Gastrocnemius medialis (tissue), 4 donors: ENCODE measurements around the gene ATXN2L. TPM values are rescaled to one million over a fixed set of nuclear protein-coding genes. Genes with fewer than 3 reads are reported as not detected.

ENCODE experiments used
- ATAC-seq, 2 donors: fragments of 150-250 bp; one replicate each; pipeline ENCODE4 v1.9.1; 2016
- DNase-seq, 2 donors: peaks; one replicate each; pipeline ENCODE4 v3.0.0-alpha.2; 2019
- H3K27ac ChIP-seq, 4 donors: fragments of 200-600 bp; sonication (generic); 1 replicate in 1 of 4; 2 replicates in 3 of 4; pipeline ENCODE4 v1.5.1; 2016 to 2018; ENCODE audit warnings: mild to moderate bottlenecking in 2 of 4, moderate library complexity in 1 of 4
- H3K27me3 ChIP-seq, 3 donors: fragments of 200-600 bp; sonication (generic) in 2 of 3; 1 replicate in 1 of 3; 2 replicates in 2 of 3; pipeline versions ENCODE4 v1.5.1 to v1.6.0; 2016 to 2019; ENCODE audit warnings: mild to moderate bottlenecking in 1 of 3, moderate library complexity in 1 of 3
- H3K36me3 ChIP-seq, 2 donors: fragments of 200-600 bp; sonication (generic) in 1 of 2; one replicate each; pipeline ENCODE4 v1.5.1; 2017 to 2018
- H3K4me1 ChIP-seq, 2 donors: fragments of 200-600 bp; sonication (generic) in 1 of 2; one replicate each; pipeline ENCODE4 v1.5.1; 2016 to 2017; ENCODE audit warnings: mild to moderate bottlenecking in 2 of 2
- H3K4me3 ChIP-seq, 4 donors: fragments of 200-600 bp; sonication (generic) in 3 of 4; 1 replicate in 1 of 4; 2 replicates in 3 of 4; pipeline ENCODE4 v1.5.1; 2016 to 2019; ENCODE audit warnings: mild to moderate bottlenecking in 2 of 4
- H3K9me3 ChIP-seq, 3 donors: fragments of 200-600 bp; sonication (generic) in 2 of 3; 1 replicate in 1 of 3; 2 replicates in 2 of 3; pipeline ENCODE4 v1.5.1; 2016 to 2019
- CTCF ChIP-seq, 5 experiments: fragments of 450-650 bp in 3 of 5; fragments of 200-600 bp in 2 of 5; sonication (generic) in 2 of 5; IDR thresholded peaks in 4 of 5; conservative IDR thresholded peaks in 1 of 5; 1 replicate in 4 of 5; 2 replicates in 1 of 5; pipeline ENCODE4 v1.5.1; 2016 to 2019; ENCODE audit warnings: antibody characterized with exemption in 5 of 5, mild to moderate bottlenecking in 3 of 5, moderate library complexity in 3 of 5
- POLR2A ChIP-seq, 2 donors: fragments of 450-650 bp; IDR thresholded peaks; one replicate each; pipeline ENCODE4 v1.6.1; 2017; ENCODE audit warnings: antibody characterized with exemption in 2 of 2, mild to moderate bottlenecking in 2 of 2, moderate library complexity in 2 of 2
- in situ Hi-C, 4 donors: fragments of 200-750 bp; cut with MboI; loops; one replicate each; pipeline versions ENCODE4 v1.15.0 to v1.8.0; 2017; ENCODE audit warnings: low sequenced_read_pairs in 4 of 4
- intact Hi-C: fragments of 100-400 bp; cut with DNase I; formaldehyde crosslinking; loops from one replicate; pipeline ENCODE4 v1.15.1; 2023; ENCODE audit warnings: low total_unique reads
- total RNA-seq, 4 donors: library from RNA; depleted of rRNA; stranded (reverse); fragments of >200 nt; gene quantifications; one replicate each; pipeline versions ENCODE4 v1.1.0 to v1.2.3, GENCODE V29; 2016

The ATXN2L gene
- total RNA-seq, 4 donors from 2014 or later = 24.0 to 68.6 (median 47.7) TPM

GRCh38 chr16:28859326-28859725, 36.5 kb downstream of the ATXN2L start:
- no peaks in the 10 kb centered on the region for H3K27me3 ChIP-seq
- ATAC-seq = no peak
- no peak for TF ChIP-seq POLR2A (IDR thresholded peaks at IDR 0.05)
- TF ChIP-seq CTCF (IDR thresholded peaks at IDR 0.05 in 4 of 5, conservative IDR thresholded peaks at IDR 0.05 in 1 of 5) = no peak
- H3K4me3 ChIP-seq = no peak overlapping the region
- no peaks in the 10 kb centered on the region for H3K36me3 ChIP-seq
- peak overlapping the region in 1 of 4 donors; percentile 16 for H3K27ac ChIP-seq
- H3K4me1 ChIP-seq = peaks cover under 1 to 6% of the 10 kb centered on the region in 2 donors
- in situ Hi-C loops = no loop called here
- H3K9me3 ChIP-seq = no peaks in the 10 kb centered on the region
- DNase-seq = no peak
- intact Hi-C loops = no loop called here

DNA sequence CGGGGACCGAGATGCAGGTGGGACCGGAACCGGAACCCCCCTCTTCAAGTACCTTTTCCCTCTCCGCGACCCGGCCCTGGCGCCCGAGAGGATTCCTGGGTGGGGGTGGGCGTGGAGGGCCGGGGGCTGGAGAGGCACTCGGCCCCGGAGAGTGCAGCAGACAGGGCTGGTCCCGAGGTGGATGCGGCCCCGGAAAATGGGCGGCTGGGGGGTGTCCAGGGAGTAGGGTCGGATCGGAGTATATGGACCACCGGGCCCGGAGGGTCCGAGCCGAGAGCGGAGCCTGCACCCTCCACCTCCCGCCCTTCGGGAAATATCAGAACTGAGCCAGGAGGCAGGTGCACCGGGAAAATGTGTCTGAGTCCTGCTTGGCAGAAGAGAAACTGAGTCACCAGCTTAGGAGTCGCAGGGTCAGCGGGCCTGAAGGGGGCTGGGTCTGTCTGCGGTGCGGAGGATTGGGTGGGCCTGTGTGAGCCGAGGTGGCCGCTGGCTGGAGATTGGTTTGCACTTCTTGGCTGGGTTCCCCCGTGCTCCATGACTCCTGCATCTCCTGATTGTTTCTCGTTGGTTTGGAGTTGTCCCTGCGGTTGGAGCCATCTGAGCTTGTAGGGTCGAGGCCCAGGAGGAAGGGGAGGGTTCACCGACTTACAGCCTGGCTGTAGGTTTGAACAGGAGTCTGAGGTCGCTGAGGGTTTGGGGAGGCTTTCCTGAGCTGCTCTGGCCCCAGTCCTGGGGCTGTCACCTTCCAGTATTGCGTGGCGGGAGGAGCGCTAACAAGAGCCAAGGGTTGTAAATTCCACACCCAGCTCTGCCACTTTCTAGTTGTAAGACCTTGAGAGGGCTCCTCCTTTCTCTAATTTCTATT, 41.4 kb downstream of the ATXN2L start:
- Histone ChIP-seq H3K36me3 (peaks cover 0 to 27% of the 10 kb centered on the region in 2 donors), H3K4me1 (peaks cover 13 to 16% of the 10 kb centered on the region in 2 donors), H3K27ac (peak overlapping the region; percentile 94 to 98 (median 96)), H3K4me3 (peak overlapping the region; percentile 69 to 98 (median 88)), H3K9me3 (no peaks in the 10 kb centered on the region), H3K27me3 (no peaks in the 10 kb centered on the region)
- intact Hi-C loops (loop anchor here (1.0 to 5.0 kb wide), 4 partner anchors 15 to 88 kb away; partner anchors contain the start of genes ATP2A1, ATXN2L, NFATC2IP and TUFM), in situ Hi-C loops (loop anchor here in 2 of 4 donors (10.0 kb wide), 1 partner anchor 81 kb away; no protein-coding TSS in a partner anchor)
- peak; percentile 9 to 20 for ATAC-seq
- DNase-seq = peak in 1 of 2 donors; percentile 56
- TF ChIP-seq POLR2A (IDR thresholded peaks at IDR 0.05) = no peak
- no peak for TF ChIP-seq CTCF (IDR thresholded peaks at IDR 0.05 in 4 of 5, conservative IDR thresholded peaks at IDR 0.05 in 1 of 5)

GRCh38 chr16:28865001-28865688, 42.3 kb downstream of the ATXN2L start:
- Histone ChIP-seq H3K4me1 (peaks cover 13 to 16% of the 10 kb centered on the region in 2 donors), H3K36me3 (peaks cover 0 to 36% of the 10 kb centered on the region in 2 donors), H3K27me3 (no peaks in the 10 kb centered on the region), H3K27ac (peak overlapping the region; percentile 94 to 98 (median 96)), H3K9me3 (no peaks in the 10 kb centered on the region), H3K4me3 (peak overlapping the region in 3 of 4 donors; percentile 69 to 98 (median 84))
- TF ChIP-seq CTCF (IDR thresholded peaks at IDR 0.05 in 4 of 5, conservative IDR thresholded peaks at IDR 0.05 in 1 of 5) (no peak), POLR2A (IDR thresholded peaks at IDR 0.05) (no peak)
- DNase-seq (no peak), ATAC-seq (no peak)
- in situ Hi-C loops = loop anchor here in 2 of 4 donors (10.0 kb wide), 1 partner anchor 80 kb away; no protein-coding TSS in a partner anchor
- intact Hi-C loops = no loop called here

DNA sequence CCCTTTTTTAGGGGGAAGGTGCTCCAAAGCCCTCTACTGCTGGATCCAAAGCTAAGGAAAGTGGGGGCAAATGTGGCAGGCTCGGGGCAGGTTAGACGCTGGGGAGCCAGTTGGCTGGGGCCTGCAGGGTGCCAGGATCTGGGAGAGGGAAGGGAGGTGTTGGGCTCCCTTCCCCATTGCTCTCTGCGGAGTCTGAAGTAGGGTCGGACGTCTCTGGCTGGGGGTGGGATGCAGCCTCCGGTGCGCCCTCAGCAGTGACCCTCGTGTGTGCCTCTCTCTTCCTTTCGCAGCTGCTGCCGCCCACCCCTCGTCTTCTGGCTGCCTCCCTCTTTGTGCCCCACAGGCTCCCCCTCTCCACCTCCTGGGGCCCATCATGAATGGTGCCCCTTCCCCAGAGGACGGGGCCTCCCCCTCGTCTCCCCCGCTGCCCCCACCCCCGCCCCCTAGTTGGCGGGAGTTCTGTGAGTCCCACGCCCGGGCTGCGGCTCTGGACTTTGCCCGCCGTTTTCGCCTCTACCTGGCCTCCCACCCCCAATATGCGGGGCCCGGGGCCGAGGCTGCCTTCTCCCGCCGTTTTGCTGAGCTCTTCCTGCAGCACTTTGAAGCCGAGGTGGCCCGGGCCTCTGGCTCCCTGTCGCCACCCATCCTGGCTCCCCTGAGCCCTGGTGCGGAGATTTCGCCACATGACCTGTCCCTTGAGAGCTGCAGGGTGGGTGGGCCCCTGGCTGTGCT, 43.1 kb downstream of the ATXN2L start:
- in situ Hi-C loops (loop anchor here in 2 of 4 donors (10.0 kb wide), 1 partner anchor 79 kb away; no protein-coding TSS in a partner anchor), intact Hi-C loops (no loop called here)
- Histone ChIP-seq H3K36me3 (peaks cover 0 to 42% of the 10 kb centered on the region in 2 donors), H3K27me3 (no peaks in the 10 kb centered on the region), H3K27ac (no peak overlapping the region), H3K4me3 (no peak overlapping the region), H3K9me3 (no peaks in the 10 kb centered on the region), H3K4me1 (peaks cover 13 to 16% of the 10 kb centered on the region in 2 donors)
- no peak for DNase-seq
- TF ChIP-seq CTCF (IDR thresholded peaks at IDR 0.05 in 4 of 5, conservative IDR thresholded peaks at IDR 0.05 in 1 of 5) (no peak), POLR2A (IDR thresholded peaks at IDR 0.05) (no peak)
- ATAC-seq = no peak
